ENCODE results near the gene PRPSAP2. TPM values are rescaled to one million over a fixed set of nuclear protein-coding genes. Genes with fewer than 3 reads are reported as not detected.

The PRPSAP2 gene
- total RNA-seq, 1 donor from 2014 or later: 51.4 TPM

DNA sequence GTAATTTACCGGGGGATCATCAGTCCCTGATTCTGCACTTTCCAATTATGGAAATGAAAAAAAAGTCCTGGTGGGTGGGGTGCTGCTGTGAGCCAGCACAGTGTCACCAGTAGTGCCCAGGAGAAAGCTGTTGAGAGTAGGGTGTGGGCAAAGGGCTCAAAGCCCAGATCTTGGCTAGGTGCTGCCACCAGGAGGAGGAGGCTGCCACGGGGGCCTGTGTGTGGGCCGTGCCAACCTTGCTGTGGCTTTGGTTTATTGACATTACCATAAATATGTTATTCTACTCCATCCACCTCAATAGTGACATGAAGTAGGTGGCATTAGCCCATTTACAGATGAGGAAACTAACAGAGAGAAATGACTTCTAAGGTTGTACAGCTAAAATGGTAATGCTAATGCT lies 6.7 kb upstream of the PRPSAP2 start:
- H3K9me3 Mint-ChIP-seq: no peaks in the 10 kb centered on the region
- TF ChIP-seq CTCF (IDR thresholded peaks at IDR 0.05; ENCODE audit: unreplicated experiment): no peak
- no peak overlapping the region for H3K27ac Mint-ChIP-seq
- no peaks in the 10 kb centered on the region for H3K27me3 Mint-ChIP-seq (ENCODE audit: low read depth)
- peaks cover 12% of the 10 kb centered on the region for H3K4me1 Mint-ChIP-seq
- H3K36me3 Mint-ChIP-seq: no peaks in the 10 kb centered on the region
- DNase-seq (ENCODE audit: low spot score in 2 of 2, unreplicated experiment in 2 of 2): no peak
- H3K4me3 Mint-ChIP-seq: no peak overlapping the region

DNA sequence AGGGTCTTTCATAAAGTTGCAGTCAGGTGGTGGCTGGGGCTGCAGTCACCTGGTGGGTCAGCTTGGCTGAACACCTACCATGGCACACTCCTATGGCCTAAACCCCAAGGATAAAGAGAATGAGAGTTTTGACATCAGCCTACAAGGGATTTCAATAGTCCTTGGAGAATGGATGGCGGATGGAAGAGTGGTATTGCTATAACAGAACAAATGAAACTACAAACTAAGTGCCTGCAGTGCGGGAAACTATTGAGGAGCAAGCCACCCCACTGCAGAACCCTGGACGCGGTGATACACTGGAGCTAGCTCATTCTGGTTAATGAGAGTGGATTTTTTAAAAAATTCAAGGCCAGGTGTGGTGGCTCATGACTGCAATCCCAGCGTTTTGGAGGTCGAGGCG lies 3.0 kb upstream of the PRPSAP2 start:
- Mint-ChIP-seq H3K9me3 (no peaks in the 10 kb centered on the region), H3K27ac (no peak overlapping the region), H3K27me3 (ENCODE audit: low read depth) (no peaks in the 10 kb centered on the region), H3K4me3 (peak overlapping the region; percentile 76), H3K4me1 (peaks cover 32% of the 10 kb centered on the region), H3K36me3 (no peaks in the 10 kb centered on the region)
- DNase-seq (ENCODE audit: low spot score in 2 of 2, unreplicated experiment in 2 of 2): no peak
- no peak for TF ChIP-seq CTCF (IDR thresholded peaks at IDR 0.05; ENCODE audit: unreplicated experiment)

GRCh38 chr17:18855831-18856569 lies 1.9 kb upstream of the PRPSAP2 start:
- H3K36me3 Mint-ChIP-seq: no peaks in the 10 kb centered on the region
- H3K27ac Mint-ChIP-seq: peak overlapping the region; percentile 92
- peak; percentile 71 to 84 for DNase-seq (ENCODE audit: low spot score in 2 of 2, unreplicated experiment in 2 of 2)

GRCh38 chr17:18856570-18856915 lies 1.4 kb upstream of the PRPSAP2 start:
- Mint-ChIP-seq H3K27ac (peak overlapping the region; percentile 92), H3K36me3 (no peaks in the 10 kb centered on the region), H3K4me3 (peak overlapping the region; percentile 76), H3K9me3 (no peaks in the 10 kb centered on the region), H3K27me3 (ENCODE audit: low read depth) (no peaks in the 10 kb centered on the region), H3K4me1 (peaks cover 40% of the 10 kb centered on the region)
- DNase-seq (ENCODE audit: low spot score in 2 of 2, unreplicated experiment in 2 of 2): no peak
- no peak for TF ChIP-seq CTCF (IDR thresholded peaks at IDR 0.05; ENCODE audit: unreplicated experiment)

More at GRCh38 chr17:18855831-18856569, 1.9 kb upstream of the PRPSAP2 start:
- peaks cover 40% of the 10 kb centered on the region for H3K4me1 Mint-ChIP-seq
- TF ChIP-seq CTCF (IDR thresholded peaks at IDR 0.05; ENCODE audit: unreplicated experiment): no peak
- H3K9me3 Mint-ChIP-seq: no peaks in the 10 kb centered on the region
- peak overlapping the region; percentile 76 for H3K4me3 Mint-ChIP-seq
- H3K27me3 Mint-ChIP-seq (ENCODE audit: low read depth): no peaks in the 10 kb centered on the region

GRCh38 chr17:18858567-18859245 lies 775 bp downstream of the PRPSAP2 start:
- H3K4me3 Mint-ChIP-seq: peak overlapping the region; percentile 88

More at GRCh38 chr17:18858567-18859245, 775 bp downstream of the PRPSAP2 start:
- no peak for DNase-seq (ENCODE audit: low spot score in 2 of 2, unreplicated experiment in 2 of 2)
- Mint-ChIP-seq H3K27me3 (ENCODE audit: low read depth) (no peaks in the 10 kb centered on the region), H3K36me3 (no peaks in the 10 kb centered on the region), H3K27ac (peak overlapping the region; percentile 13), H3K9me3 (no peaks in the 10 kb centered on the region), H3K4me1 (peaks cover 40% of the 10 kb centered on the region)
- TF ChIP-seq CTCF (IDR thresholded peaks at IDR 0.05; ENCODE audit: unreplicated experiment): no peak
